Activated CD8-positive, alpha-beta memory T cell treated with anti-CD3 and anti-CD28 coated beads for 1 hour (primary cell): ENCODE results near the gene LTV1.
"Not testable (repeated sequence)": the region's sequence is repeated elsewhere in the genome, so short reads cannot be mapped to it uniquely, and the experiment has no call there.

Experiments used
- DNase-seq, 2 donors: peaks; one replicate each; pipeline ENCODE4 v3.0.0-alpha.2; 2020; ENCODE audit warnings: low read depth in 1 of 2; ENCODE audit errors: extremely low read depth in 1 of 2

Gene LTV1

GRCh38 chr6:143842461-143842901 lies 657 bp upstream of the LTV1 start:
- DNase-seq, result no peak

GRCh38 chr6:143843677-143843999 lies 500 bp downstream of the LTV1 start:
- DNase-seq, result no peak

- no peak for DNase-seq
Measured at GRCh38 chr6:143844006-143844405, 868 bp downstream of the LTV1 start.

GRCh38 chr6:143845033-143845432 lies 1.9 kb downstream of the LTV1 start:
- DNase-seq, result no peak

- DNase-seq, result not testable (repeated sequence)
Measured at GRCh38 chr6:143851706-143852105, 8.6 kb downstream of the LTV1 start.

GRCh38 chr6:143855057-143855456 lies 11.9 kb downstream of the LTV1 start:
- DNase-seq, result not testable (repeated sequence)

GRCh38 chr6:143856762-143857161 lies 13.6 kb downstream of the LTV1 start:
- DNase-seq, result not testable (repeated sequence)

- DNase-seq, result no peak
Measured at GRCh38 chr6:143857651-143858050, 14.5 kb downstream of the LTV1 start.

- DNase-seq, result no peak
Measured at GRCh38 chr6:143859891-143860660, 16.9 kb downstream of the LTV1 start.

GRCh38 chr6:143863771-143864170 lies 20.6 kb downstream of the LTV1 start:
- no peak for DNase-seq

- no peak for DNase-seq
Measured at GRCh38 chr6:143864234-143864633, 21.1 kb downstream of the LTV1 start, which contains the start of gene ZC2HC1B. Gene ZC2HC1B, plus strand, starts transcription at chr6:143864474. Its CDS starts 66 bp downstream, at chr6:143864540.

- no peak for DNase-seq
Measured at GRCh38 chr6:143867236-143867635, 24.1 kb downstream of the LTV1 start.

- DNase-seq, result not testable (repeated sequence)
Measured at GRCh38 chr6:143868808-143869207, 25.7 kb downstream of the LTV1 start.

- not testable (repeated sequence) for DNase-seq
Measured at GRCh38 chr6:143871202-143871730, 28.1 kb downstream of the LTV1 start.

GRCh38 chr6:143872201-143872600 lies 29.1 kb downstream of the LTV1 start:
- no peak for DNase-seq

- DNase-seq, result not testable (repeated sequence)
Measured at GRCh38 chr6:143873600-143873999, 30.5 kb downstream of the LTV1 start.

- not testable (repeated sequence) for DNase-seq
Measured at GRCh38 chr6:143874503-143874902, 31.4 kb downstream of the LTV1 start.

- DNase-seq, result no peak
Measured at GRCh38 chr6:143877584-143878271, 34.6 kb downstream of the LTV1 start.

- no peak for DNase-seq
Measured at GRCh38 chr6:143878272-143878760, 35.2 kb downstream of the LTV1 start.

GRCh38 chr6:143880412-143880811 lies 37.3 kb downstream of the LTV1 start:
- DNase-seq, result no peak

GRCh38 chr6:143882401-143882930 lies 39.3 kb downstream of the LTV1 start:
- DNase-seq, result no peak
